ENCODE data around the gene BMPR1A. TPM values are rescaled to one million over a fixed set of nuclear protein-coding genes. Genes with fewer than 3 reads are reported as not detected.

Gene BMPR1A
- total and polyA plus RNA-seq, 2 donors from 2014 or later: 7.9 to 37.4 TPM

DNA sequence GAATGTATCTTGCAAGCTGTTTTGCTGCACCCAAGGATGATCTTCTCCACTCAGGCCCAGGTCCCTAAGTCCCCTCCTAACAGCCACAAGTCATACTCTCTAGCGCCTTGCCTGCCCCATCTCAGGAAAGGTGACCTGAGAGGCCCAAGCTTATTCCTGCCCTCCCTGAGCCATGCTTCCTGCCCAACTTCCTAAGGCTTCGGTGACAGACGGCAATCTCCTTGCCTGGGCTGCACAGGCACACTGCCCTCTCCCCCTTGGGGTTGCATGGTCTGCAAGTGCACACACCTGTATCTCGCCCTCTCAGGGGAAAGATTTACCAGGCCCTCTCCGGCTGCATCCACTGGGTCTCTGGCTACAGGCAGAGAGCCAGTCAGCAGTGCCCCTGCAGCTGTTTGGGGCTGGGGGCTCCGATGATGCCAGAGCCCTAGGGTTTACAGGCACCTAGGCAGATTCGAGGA lies 211.1 kb downstream of the BMPR1A start:
- FAIRE-seq (no peak), DNase-seq (peak in 2 of 5 donors; percentile 41 to 71)
- peak overlapping the region in 1 of 3 donors; percentile 62 for H3K4me3 ChIP-seq (ENCODE audit: low read length in 3 of 3)
- peaks cover 0 to 37% (median 23%) of the 10 kb centered on the region in 3 donors for H3K4me1 ChIP-seq (ENCODE audit: control insufficient read depth in 2 of 3, insufficient read depth in 2 of 3, low read depth in 1 of 3, low read length in 3 of 3)
- no peaks in the 10 kb centered on the region for H3K9me3 ChIP-seq (ENCODE audit: control insufficient read depth in 2 of 3, insufficient read depth in 1 of 3, low read length in 3 of 3)
- no peaks in the 10 kb centered on the region for H3K27me3 ChIP-seq (ENCODE audit: control insufficient read depth, insufficient read depth, low read length)
- intact Hi-C loops (cut with DNase I): no loop called here
- H3K9ac ChIP-seq (ENCODE audit: low read length in 3 of 3): peak overlapping the region in 1 of 3 donors; percentile 94
- H3K36me3 ChIP-seq (ENCODE audit: control insufficient read depth in 2 of 3, insufficient read depth in 3 of 3, low read length in 3 of 3): no peaks in the 10 kb centered on the region
- TF ChIP-seq, protein P1, sequence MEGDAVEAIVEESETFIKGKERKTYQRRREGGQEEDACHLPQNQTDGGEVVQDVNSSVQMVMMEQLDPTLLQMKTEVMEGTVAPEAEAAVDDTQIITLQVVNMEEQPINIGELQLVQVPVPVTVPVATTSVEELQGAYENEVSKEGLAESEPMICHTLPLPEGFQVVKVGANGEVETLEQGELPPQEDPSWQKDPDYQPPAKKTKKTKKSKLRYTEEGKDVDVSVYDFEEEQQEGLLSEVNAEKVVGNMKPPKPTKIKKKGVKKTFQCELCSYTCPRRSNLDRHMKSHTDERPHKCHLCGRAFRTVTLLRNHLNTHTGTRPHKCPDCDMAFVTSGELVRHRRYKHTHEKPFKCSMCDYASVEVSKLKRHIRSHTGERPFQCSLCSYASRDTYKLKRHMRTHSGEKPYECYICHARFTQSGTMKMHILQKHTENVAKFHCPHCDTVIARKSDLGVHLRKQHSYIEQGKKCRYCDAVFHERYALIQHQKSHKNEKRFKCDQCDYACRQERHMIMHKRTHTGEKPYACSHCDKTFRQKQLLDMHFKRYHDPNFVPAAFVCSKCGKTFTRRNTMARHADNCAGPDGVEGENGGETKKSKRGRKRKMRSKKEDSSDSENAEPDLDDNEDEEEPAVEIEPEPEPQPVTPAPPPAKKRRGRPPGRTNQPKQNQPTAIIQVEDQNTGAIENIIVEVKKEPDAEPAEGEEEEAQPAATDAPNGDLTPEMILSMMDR (IDR thresholded peaks at IDR 0.05; ENCODE audit: borderline replicate concordance, extremely low read depth, insufficient read depth): no peak
- peak overlapping the region; percentile 80 to 83 for H3K27ac ChIP-seq (ENCODE audit: low read depth in 2 of 2, low read length in 2 of 2)

DNA sequence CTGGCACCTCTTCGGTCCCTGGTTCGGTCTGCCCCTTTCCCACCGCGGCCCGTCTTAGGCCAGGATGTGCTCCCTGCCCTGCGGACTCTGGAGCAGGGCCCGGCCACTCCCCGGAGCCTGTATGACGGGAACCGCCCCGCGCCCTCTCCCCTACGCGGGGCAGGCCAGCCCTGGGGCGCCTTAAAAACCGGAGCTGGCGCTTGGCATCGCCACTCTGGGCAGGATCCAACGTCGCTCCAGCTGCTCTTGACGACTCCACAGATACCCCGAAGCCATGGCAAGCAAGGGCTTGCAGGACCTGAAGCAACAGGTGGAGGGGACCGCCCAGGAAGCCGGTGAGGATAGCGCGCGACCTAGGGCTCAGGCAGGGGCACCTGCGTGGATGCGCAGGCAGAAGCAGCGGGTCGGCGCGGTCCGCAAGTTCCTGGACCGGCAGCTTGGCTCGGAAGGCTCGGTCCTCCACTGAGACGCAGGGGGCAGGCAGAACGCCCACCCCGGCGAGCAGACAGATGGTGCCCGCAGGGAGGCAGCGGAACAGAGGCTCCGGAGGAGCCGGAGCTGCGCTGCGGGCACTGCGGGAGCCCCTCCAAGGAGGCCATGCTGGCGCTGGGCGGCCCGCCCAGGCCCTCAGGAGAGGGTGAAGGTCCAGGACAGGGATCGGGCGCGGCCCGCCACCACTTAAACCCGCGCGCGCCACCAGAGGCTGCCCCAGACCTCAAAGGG lies 212.0 kb downstream of the BMPR1A start, which contains the start of gene ADIRF:
Gene ADIRF, plus strand, starts transcription at position 212 of the 723 bp plus-strand sequence. Its CDS starts 63 bp downstream, at position 275.
- Histone ChIP-seq H3K27ac (ENCODE audit: low read depth in 2 of 2, low read length in 2 of 2) (peak within 1 kb of the TSS; percentile 80 to 83), H3K4me3 (ENCODE audit: low read length in 3 of 3) (peak within 1 kb of the TSS in 2 of 3 donors; percentile 62), H3K36me3 (ENCODE audit: control insufficient read depth in 2 of 3, insufficient read depth in 3 of 3, low read length in 3 of 3) (no peaks in the 10 kb centered on the region), H3K9me3 (ENCODE audit: control insufficient read depth in 2 of 3, insufficient read depth in 1 of 3, low read length in 3 of 3) (no peaks in the 10 kb centered on the region), H3K27me3 (ENCODE audit: control insufficient read depth, insufficient read depth, low read length) (no peaks in the 10 kb centered on the region), H3K4me1 (ENCODE audit: control insufficient read depth in 2 of 3, insufficient read depth in 2 of 3, low read depth in 1 of 3, low read length in 3 of 3) (peaks cover 0 to 37% (median 27%) of the 10 kb centered on the region in 3 donors), H3K9ac (ENCODE audit: low read length in 3 of 3) (peak within 1 kb of the TSS in 2 of 3 donors; percentile 26 to 94)
- DNase-seq (peak in 3 of 5 donors; percentile 32 to 92 (median 66)), FAIRE-seq (no peak)
- intact Hi-C loops (cut with DNase I): no loop called here
- TF ChIP-seq, protein P1 (IDR thresholded peaks at IDR 0.05; ENCODE audit: borderline replicate concordance, extremely low read depth, insufficient read depth): no peak

DNA sequence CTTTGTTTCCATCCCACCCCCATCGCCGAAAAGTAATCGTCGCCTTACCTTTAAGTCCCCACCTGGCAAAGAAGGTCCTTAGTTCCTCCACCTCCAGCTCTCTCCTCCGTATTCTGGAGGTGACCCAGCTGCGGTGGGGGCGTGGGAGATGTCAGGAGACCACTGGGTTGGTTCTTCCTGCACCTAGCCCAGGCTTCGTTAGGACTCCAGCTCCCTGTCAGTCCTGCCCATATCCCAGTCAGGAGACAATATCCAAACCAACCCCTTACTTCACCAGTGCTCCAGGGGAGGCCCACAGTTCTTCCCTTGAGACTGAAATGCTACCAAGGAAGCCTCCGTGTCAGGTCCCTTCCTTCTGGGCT lies 212.6 kb downstream of the BMPR1A start:
- peaks cover 0 to 37% (median 29%) of the 10 kb centered on the region in 3 donors for H3K4me1 ChIP-seq (ENCODE audit: control insufficient read depth in 2 of 3, insufficient read depth in 2 of 3, low read depth in 1 of 3, low read length in 3 of 3)
- peak overlapping the region in 2 of 3 donors; percentile 26 to 94 for H3K9ac ChIP-seq (ENCODE audit: low read length in 3 of 3)
- peak in 1 of 5 donors; percentile 48 for DNase-seq
- H3K36me3 ChIP-seq (ENCODE audit: control insufficient read depth in 2 of 3, insufficient read depth in 3 of 3, low read length in 3 of 3): no peaks in the 10 kb centered on the region
- peak overlapping the region; percentile 80 to 83 for H3K27ac ChIP-seq (ENCODE audit: low read depth in 2 of 2, low read length in 2 of 2)
- TF ChIP-seq, protein P1 (IDR thresholded peaks at IDR 0.05; ENCODE audit: borderline replicate concordance, extremely low read depth, insufficient read depth): no peak
- peak overlapping the region in 2 of 3 donors; percentile 62 for H3K4me3 ChIP-seq (ENCODE audit: low read length in 3 of 3)
- no peaks in the 10 kb centered on the region for H3K27me3 ChIP-seq (ENCODE audit: control insufficient read depth, insufficient read depth, low read length)
- H3K9me3 ChIP-seq (ENCODE audit: control insufficient read depth in 2 of 3, insufficient read depth in 1 of 3, low read length in 3 of 3): no peaks in the 10 kb centered on the region
- no peak for FAIRE-seq
- intact Hi-C loops (cut with DNase I): no loop called here
